GM12878 (cell line): ENCODE measurements around the gene MRAP2. TPM values are rescaled to one million over a fixed set of nuclear protein-coding genes. Genes with fewer than 3 reads are reported as not detected.
"Not testable (repeated sequence)": the region's sequence is repeated elsewhere in the genome, so short reads cannot be mapped to it uniquely, and the experiment has no call there.

Experiments
- ATAC-seq: fragments of 200-7000 bp; cut with Tn5 transposase; 3 replicates; pipeline ENCODE4 v1.9.1; 2020; ENCODE audit warnings: mild to moderate bottlenecking, moderate library complexity
- BruUV-seq: library from RNA; stranded (reverse); fragments of 400-500 nt; replicated peaks from 2 replicates; lab custom pipeline; 2021; lab: Mats Ljungman, UMichigan
- CTCF ChIA-PET: fragments of 300-600 bp; sonication (Branson Sonifier 250); formaldehyde crosslinking; extraction: SDS; loops from one replicate; lab custom pipeline; 2021; ENCODE audit warnings: inconsistent platforms; lab: Yijun Ruan, JAX
- POLR2A ChIA-PET: fragments of 350-600 bp; formaldehyde crosslinking; extraction: SDS; loops from one replicate; lab custom pipeline; 2021; ENCODE audit warnings: inconsistent platforms; lab: Charles Lee
- RAD21 ChIA-PET: fragments of 300-600 bp; sonication (Branson Sonifier 250); formaldehyde crosslinking; loops from one replicate; lab custom pipeline; 2023; ENCODE audit warnings: antibody characterized with exemption; ENCODE audit not compliant: unreplicated experiment; lab: Charles Lee
- SMC1A ChIA-PET: fragments of 300-600 bp; sonication (Branson Sonifier 250); formaldehyde crosslinking; loops from one replicate; lab custom pipeline; 2023; ENCODE audit not compliant: unreplicated experiment, uncharacterized antibody; lab: Charles Lee
- DNase-seq: peaks from one replicate; pipeline ENCODE4 v3.0.0-alpha.2; 2011; ENCODE audit warnings: low read depth, low spot score
- FAIRE-seq: peaks from 3 replicates; lab custom pipeline; 2011; peaks lifted over from hg19 to GRCh38; lab: Jason Lieb, UNC
- H2AFZ ChIP-seq: 2 replicates; pipeline ENCODE4 v1.6.0; 2011; ENCODE audit warnings: low read depth, low read length, control low read depth; ENCODE audit not compliant: control insufficient read depth
- H3K27ac ChIP-seq: 2 replicates; pipeline ENCODE4 v1.5.1; 2011; ENCODE audit warnings: control low read depth; ENCODE audit not compliant: control insufficient read depth, insufficient read depth
- H3K27me3 ChIP-seq, 2 experiments: replicated peaks in 1 of 2; 2 replicates each; pipeline versions ENCODE4 v1.6.0 to v1.6.1; 2011; ENCODE audit warnings: low read length in 1 of 2; ENCODE audit not compliant: control insufficient read depth in 2 of 2, insufficient read depth in 2 of 2
- H3K36me3 ChIP-seq, 2 experiments: 2 replicates each; pipeline ENCODE4 v1.5.1; 2011; ENCODE audit warnings: low read length in 1 of 2; ENCODE audit not compliant: control insufficient read depth in 2 of 2, insufficient read depth in 2 of 2
- H3K4me1 ChIP-seq: 2 replicates; pipeline ENCODE4 v1.6.1; 2011; ENCODE audit warnings: mild to moderate bottlenecking, low read length, moderate library complexity, mixed read lengths; ENCODE audit not compliant: control insufficient read depth, insufficient read depth
- H3K4me2 ChIP-seq: 2 replicates; pipeline ENCODE4 v1.6.0; 2011; ENCODE audit warnings: control low read depth; ENCODE audit not compliant: control insufficient read depth, insufficient read depth
- H3K4me3 ChIP-seq: fragments of 200-600 bp; sonication (generic); 2 replicates; pipeline ENCODE4 v1.5.1; 2016
- H3K79me2 ChIP-seq: 2 replicates; pipeline ENCODE4 v1.6.0; 2011; ENCODE audit warnings: low read length; ENCODE audit not compliant: control insufficient read depth, insufficient read depth
- H3K9ac ChIP-seq: 2 replicates; pipeline ENCODE4 v1.8.0; 2011; ENCODE audit warnings: low read length, control low read depth, mixed read lengths; ENCODE audit not compliant: control insufficient read depth, insufficient read depth
- H3K9me3 ChIP-seq: replicated peaks from 3 replicates; pipeline ENCODE4 v1.5.1; 2011; ENCODE audit warnings: mild to moderate bottlenecking, low read length; ENCODE audit not compliant: control insufficient read depth, insufficient read depth
- H4K20me1 ChIP-seq: 2 replicates; pipeline ENCODE4 v1.6.0; 2011; ENCODE audit not compliant: control insufficient read depth, insufficient read depth
- SPI1 ChIP-seq: IDR thresholded peaks from 2 replicates; pipeline ENCODE4 v1.6.1; 2011; ENCODE audit warnings: low read depth, mild to moderate bottlenecking, low read length, moderate library complexity, borderline replicate concordance; ENCODE audit not compliant: insufficient read depth
- WGBS: methylation state at CpG from one replicate; pipeline ENCODE4 v1.1.6; 2016; ENCODE audit warnings: low lambda C conversion rate; ENCODE audit not compliant: insufficient replicate concordance, insufficient coverage; ENCODE audit errors: missing lambda C conversion rate; 5-methylcytosine and 5-hydroxymethylcytosine counted together
- in situ Hi-C: fragments of 300-500 bp; cut with MboI; formaldehyde crosslinking; loops from 9 replicates; pipeline ENCODE4 v1.14.3; 2018; ENCODE audit warnings: mixed read lengths
- intact Hi-C: fragments of 100-400 bp; cut with micrococcal nuclease; formaldehyde crosslinking; loops from one replicate; pipeline ENCODE4 v1.14.2; 2022; ENCODE audit not compliant: unreplicated experiment
- polyA plus RNA-seq, 11 experiments: library from polyadenylated mRNA; depleted of rRNA in 4 of 11; unstranded in 6 of 11; stranded (reverse) in 5 of 11; fragments of >200 nt; fragmentation: Nextera tagmentation in 4 of 11; fragmentation: Illumina TruSeq in 1 of 11; extraction: Ambion mirVana in 4 of 11; extraction: Trizol in 1 of 11; gene quantifications; 1 replicate in 1 of 11; 2 replicates in 10 of 11; pipeline versions ENCODE4 v1.2.1 to v1.2.3, GENCODE V29; 2011 to 2016; ENCODE audit warnings: inconsistent platforms in 2 of 11, missing spikeins in 2 of 11, low read depth in 1 of 11
- total RNA-seq, 4 experiments: library from RNA; depleted of rRNA in 3 of 4; stranded (reverse); fragments of >200 nt in 3 of 4; fragmentation: Illumina TruSeq in 1 of 4; extraction: Trizol in 1 of 4; gene quantifications; 2 replicates each; pipeline versions ENCODE4 v1.2.1 to v1.2.3, GENCODE V29; 2013 to 2021

MRAP2 gene
- total and polyA plus RNA-seq, 10 of the 15 experiments (the other 5 are each of a cell fraction or from before 2014, with no cell fraction given), result not detected

GRCh38 chr6:84111351-84111750 lies 77.8 kb downstream of the MRAP2 start:
- RAD21 ChIA-PET, H3K4me1 ChIP-seq, H2AFZ ChIP-seq, H3K27me3 ChIP-seq, H3K79me2 ChIP-seq, ATAC-seq, BruUV-seq, H3K4me3 ChIP-seq, intact Hi-C loops, H3K9me3 ChIP-seq, H3K36me3 ChIP-seq, DNase-seq, H3K27ac ChIP-seq, POLR2A ChIA-PET, CTCF ChIA-PET, H3K9ac ChIP-seq, in situ Hi-C loops, FAIRE-seq, H4K20me1 ChIP-seq, H3K4me2 ChIP-seq: not testable (repeated sequence)
- WGBS, result 0% methylated on average over 1 of the region's 1 CpG
- SMC1A ChIA-PET, result interaction anchor here (1.2 to 1.5 kb wide), 2 partner anchors 9 to 11 kb away, joined by 3 to 6 read pairs; no protein-coding TSS in a partner anchor
- peak; percentile 41; the same call in 1 of the 2 replicates for TF ChIP-seq SPI1
- TF ChIP-seq, all 136 proteins: peak for 1; not testable (repeated sequence) for 135

GRCh38 chr6:84114933-84115594 lies 81.5 kb downstream of the MRAP2 start:
- ChIA-PET CTCF (interaction anchor here (1.2 kb wide), 1 partner anchor 24 kb away, joined by 3 read pairs; no protein-coding TSS in a partner anchor), SMC1A (interaction anchor here (0.9 kb wide), 1 partner anchor 18 kb away, joined by 3 read pairs; no protein-coding TSS in a partner anchor)
- 59% methylated on average over 8 of the region's 8 CpGs for WGBS
- intact Hi-C loops, H2AFZ ChIP-seq, POLR2A ChIA-PET, RAD21 ChIA-PET, H4K20me1 ChIP-seq, H3K9ac ChIP-seq, ATAC-seq, in situ Hi-C loops, H3K9me3 ChIP-seq, H3K27me3 ChIP-seq, H3K4me1 ChIP-seq, H3K4me3 ChIP-seq, FAIRE-seq, DNase-seq, H3K36me3 ChIP-seq, BruUV-seq, H3K4me2 ChIP-seq, H3K27ac ChIP-seq, H3K79me2 ChIP-seq: not testable (repeated sequence)
